C4-2B (cell line): Measurements from ENCODE around the gene FABP2.

Source experiments
- ZFX ChIP-seq: fragments of 450-650 bp; IDR thresholded peaks from 2 replicates; pipeline ENCODE4 v1.6.1; 2017
- TF ChIP-seq, protein P1 (sequence below): fragments of 450-650 bp; conservative IDR thresholded peaks from 2 replicates; pipeline ENCODE4 v1.5.1; 2017; ENCODE audit warnings: mild to moderate bottlenecking

DNA sequence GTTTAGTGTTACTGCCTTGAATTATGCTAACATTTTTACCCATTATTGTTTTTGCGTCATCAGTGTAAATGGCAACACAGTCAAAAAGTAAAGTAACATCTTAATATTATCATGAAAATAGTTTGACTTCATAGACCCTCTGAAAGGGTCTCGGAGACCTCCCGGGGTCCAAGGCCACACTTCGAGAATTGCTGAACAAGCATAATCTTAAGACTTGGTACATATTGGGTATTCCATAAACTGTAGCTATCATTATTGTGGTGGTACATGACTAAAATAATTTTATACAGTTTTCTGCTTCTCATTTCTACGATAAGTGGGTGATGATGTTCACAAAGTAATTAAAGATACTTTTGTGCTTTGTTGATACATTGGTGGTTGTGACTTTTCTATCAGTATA lies 32.6 kb downstream of the FABP2 start:
- TF ChIP-seq, protein P1, sequence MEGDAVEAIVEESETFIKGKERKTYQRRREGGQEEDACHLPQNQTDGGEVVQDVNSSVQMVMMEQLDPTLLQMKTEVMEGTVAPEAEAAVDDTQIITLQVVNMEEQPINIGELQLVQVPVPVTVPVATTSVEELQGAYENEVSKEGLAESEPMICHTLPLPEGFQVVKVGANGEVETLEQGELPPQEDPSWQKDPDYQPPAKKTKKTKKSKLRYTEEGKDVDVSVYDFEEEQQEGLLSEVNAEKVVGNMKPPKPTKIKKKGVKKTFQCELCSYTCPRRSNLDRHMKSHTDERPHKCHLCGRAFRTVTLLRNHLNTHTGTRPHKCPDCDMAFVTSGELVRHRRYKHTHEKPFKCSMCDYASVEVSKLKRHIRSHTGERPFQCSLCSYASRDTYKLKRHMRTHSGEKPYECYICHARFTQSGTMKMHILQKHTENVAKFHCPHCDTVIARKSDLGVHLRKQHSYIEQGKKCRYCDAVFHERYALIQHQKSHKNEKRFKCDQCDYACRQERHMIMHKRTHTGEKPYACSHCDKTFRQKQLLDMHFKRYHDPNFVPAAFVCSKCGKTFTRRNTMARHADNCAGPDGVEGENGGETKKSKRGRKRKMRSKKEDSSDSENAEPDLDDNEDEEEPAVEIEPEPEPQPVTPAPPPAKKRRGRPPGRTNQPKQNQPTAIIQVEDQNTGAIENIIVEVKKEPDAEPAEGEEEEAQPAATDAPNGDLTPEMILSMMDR, result no peak
- TF ChIP-seq ZFX, result no peak
